K562 (cell line): ENCODE results near the gene ANO8. TPM values are rescaled to one million over a fixed set of nuclear protein-coding genes. Genes with fewer than 3 reads are reported as not detected.

Experiments
- ARHGAP35 ChIP-seq: fragments of 450-650 bp; IDR thresholded peaks from 2 replicates; pipeline ENCODE4 v1.6.1; 2018; ENCODE audit not compliant: partially characterized antibody
- ETV5 ChIP-seq: sonication (generic); formaldehyde crosslinking; IDR thresholded peaks from 2 replicates; pipeline ENCODE4 v1.4.0; 2020; ENCODE audit warnings: low read depth, mild to moderate bottlenecking, missing genetic modification reagents
- HNRNPK ChIP-seq: fragments of 200-400 bp; formaldehyde crosslinking; IDR thresholded peaks from one replicate; pipeline ENCODE4 v1.6.1; 2018; ENCODE audit warnings: mild to moderate bottlenecking, low read depth, low read length; ENCODE audit not compliant: poor library complexity, severe bottlenecking
- KLF16 ChIP-seq: IDR thresholded peaks from 2 replicates; pipeline ENCODE4 v1.6.1; 2016; ENCODE audit warnings: antibody characterized with exemption
- MXI1 ChIP-seq: IDR thresholded peaks from 2 replicates; pipeline ENCODE4 v1.6.1; 2011; ENCODE audit warnings: low read depth, mild to moderate bottlenecking, improper control_type of control experiment, low read length
- MYNN ChIP-seq, 2 experiments: sonication (generic); formaldehyde crosslinking in 1 of 2; IDR thresholded peaks; 2 replicates each; pipeline versions ENCODE4 v1.5.0 to v1.6.1; 2016 to 2020; ENCODE audit warnings: antibody characterized with exemption in 1 of 2, missing genetic modification reagents in 1 of 2
- POLR2B ChIP-seq: fragments of 450-650 bp; IDR thresholded peaks from 2 replicates; pipeline ENCODE4 v1.6.1; 2018; ENCODE audit warnings: low read depth; ENCODE audit not compliant: partially characterized antibody
- TRIM24 ChIP-seq, 2 experiments: fragments of 450-650 bp; IDR thresholded peaks; 2 replicates each; pipeline ENCODE4 v1.6.1; 2016
- ZNF354B ChIP-seq: fragments of 250-450 bp; sonication (Bioruptor Pico); IDR thresholded peaks from 2 replicates; pipeline ENCODE4 v1.4.0; 2020
- polyA plus RNA-seq, 8 experiments: library from polyadenylated mRNA; depleted of rRNA in 4 of 8; stranded (reverse) in 5 of 8; unstranded in 3 of 8; fragments of >200 nt; fragmentation: Nextera tagmentation in 2 of 8; fragmentation: Illumina TruSeq in 1 of 8; extraction: Ambion mirVana in 2 of 8; extraction: Trizol in 1 of 8; gene quantifications; 2 replicates each; pipeline versions ENCODE4 v1.2.1 to v1.2.3, GENCODE V29; 2011 to 2014; ENCODE audit warnings: inconsistent platforms in 1 of 8, missing spikeins in 1 of 8
- total RNA-seq, 7 experiments: library from RNA; depleted of rRNA in 6 of 7; stranded (reverse); fragments of >200 nt in 6 of 7; fragmentation: Illumina TruSeq in 2 of 7; extraction: Trizol in 2 of 7; gene quantifications; 2 replicates each; pipeline versions ENCODE4 v1.2.1 to v1.2.3, GENCODE V29; 2011 to 2021; ENCODE audit warnings: low replicate concordance in 1 of 7
- TF ChIP-seq, protein P1 (sequence below): fragments of 150-350 bp; conservative IDR thresholded peaks from 2 replicates; pipeline ENCODE4 v1.6.1; 2014; ENCODE audit warnings: low read length
- TF ChIP-seq, protein P2 (sequence below): fragments of 450-650 bp; conservative IDR thresholded peaks from 2 replicates; pipeline ENCODE4 v1.6.1; 2016; ENCODE audit warnings: missing genetic modification characterization, low read depth, mild to moderate bottlenecking, missing compliant biosample characterization, moderate library complexity
- TF ChIP-seq, protein P3 (sequence below): sonication (generic); formaldehyde crosslinking; IDR thresholded peaks from 2 replicates; pipeline ENCODE4 v1.4.0; 2020; ENCODE audit warnings: mild to moderate bottlenecking, missing genetic modification reagents
- TF ChIP-seq, protein P4 (sequence below): fragments of 250-450 bp; sonication (Bioruptor Pico); IDR thresholded peaks from 2 replicates; pipeline ENCODE4 v1.4.0; 2020; ENCODE audit warnings: borderline replicate concordance
- TF ChIP-seq, protein P5 (sequence below): fragments of 250-450 bp; sonication (Bioruptor Pico); IDR thresholded peaks from 2 replicates; pipeline ENCODE4 v1.9.0; 2021; ENCODE audit warnings: mild to moderate bottlenecking

The ANO8 gene
- total and polyA plus RNA-seq, 9 of the 15 experiments (the other 6 are each of a cell fraction or from before 2014, with no cell fraction given), result 0.07 to 7.6 (median 2.3) TPM; not detected in 1

DNA sequence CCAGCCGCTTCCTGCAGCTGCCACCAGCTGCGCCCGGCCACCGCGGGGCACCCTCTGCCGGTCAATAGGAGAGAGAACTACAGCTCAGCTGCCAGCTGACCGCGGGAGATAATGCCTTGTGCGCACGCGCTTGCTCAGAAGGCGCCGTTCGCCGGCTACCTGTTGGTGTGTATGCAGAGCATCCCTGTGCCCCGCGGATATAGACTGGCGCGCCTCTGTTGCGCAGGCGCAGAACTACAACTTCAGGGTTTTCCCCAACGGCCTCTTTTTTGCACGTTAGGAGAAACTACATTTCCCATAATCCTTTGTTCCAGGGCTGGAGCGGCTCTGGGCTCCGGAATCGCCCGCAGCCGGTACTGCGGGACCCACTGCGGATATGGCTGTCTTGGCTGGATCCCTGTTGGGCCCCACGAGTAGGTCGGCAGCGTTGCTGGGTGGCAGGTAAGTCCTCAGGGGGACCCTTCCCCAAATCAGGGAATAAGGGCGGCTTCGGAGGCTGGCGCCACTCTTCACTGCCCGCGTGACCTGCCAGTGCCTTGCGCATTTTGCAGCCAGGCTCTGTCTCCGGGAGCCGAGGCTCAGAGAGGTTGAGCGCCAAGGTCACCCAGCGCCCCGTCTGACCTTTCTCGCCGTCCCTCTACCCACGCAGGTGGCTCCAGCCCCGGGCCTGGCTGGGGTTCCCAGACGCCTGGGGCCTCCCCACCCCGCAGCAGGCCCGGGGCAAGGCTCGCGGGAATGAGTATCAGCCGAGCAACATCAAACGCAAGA lies 29.0 kb downstream of the ANO8 start, which contains the start of gene MRPL34 (continued):
- TF ChIP-seq, protein P1, sequence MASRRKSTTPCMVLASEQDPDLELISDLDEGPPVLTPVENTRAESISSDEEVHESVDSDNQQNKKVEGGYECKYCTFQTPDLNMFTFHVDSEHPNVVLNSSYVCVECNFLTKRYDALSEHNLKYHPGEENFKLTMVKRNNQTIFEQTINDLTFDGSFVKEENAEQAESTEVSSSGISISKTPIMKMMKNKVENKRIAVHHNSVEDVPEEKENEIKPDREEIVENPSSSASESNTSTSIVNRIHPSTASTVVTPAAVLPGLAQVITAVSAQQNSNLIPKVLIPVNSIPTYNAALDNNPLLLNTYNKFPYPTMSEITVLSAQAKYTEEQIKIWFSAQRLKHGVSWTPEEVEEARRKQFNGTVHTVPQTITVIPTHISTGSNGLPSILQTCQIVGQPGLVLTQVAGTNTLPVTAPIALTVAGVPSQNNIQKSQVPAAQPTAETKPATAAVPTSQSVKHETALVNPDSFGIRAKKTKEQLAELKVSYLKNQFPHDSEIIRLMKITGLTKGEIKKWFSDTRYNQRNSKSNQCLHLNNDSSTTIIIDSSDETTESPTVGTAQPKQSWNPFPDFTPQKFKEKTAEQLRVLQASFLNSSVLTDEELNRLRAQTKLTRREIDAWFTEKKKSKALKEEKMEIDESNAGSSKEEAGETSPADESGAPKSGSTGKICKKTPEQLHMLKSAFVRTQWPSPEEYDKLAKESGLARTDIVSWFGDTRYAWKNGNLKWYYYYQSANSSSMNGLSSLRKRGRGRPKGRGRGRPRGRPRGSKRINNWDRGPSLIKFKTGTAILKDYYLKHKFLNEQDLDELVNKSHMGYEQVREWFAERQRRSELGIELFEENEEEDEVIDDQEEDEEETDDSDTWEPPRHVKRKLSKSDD, result no peak
- TF ChIP-seq KLF16, result peak; percentile 69
- TF ChIP-seq MYNN (IDR thresholded peaks at IDR 0.05), result peak; percentile 94
- no peak for TF ChIP-seq MYNN (CRISPR knock-in tag; IDR thresholded peaks at IDR 0.05)
- TF ChIP-seq, protein P2, sequence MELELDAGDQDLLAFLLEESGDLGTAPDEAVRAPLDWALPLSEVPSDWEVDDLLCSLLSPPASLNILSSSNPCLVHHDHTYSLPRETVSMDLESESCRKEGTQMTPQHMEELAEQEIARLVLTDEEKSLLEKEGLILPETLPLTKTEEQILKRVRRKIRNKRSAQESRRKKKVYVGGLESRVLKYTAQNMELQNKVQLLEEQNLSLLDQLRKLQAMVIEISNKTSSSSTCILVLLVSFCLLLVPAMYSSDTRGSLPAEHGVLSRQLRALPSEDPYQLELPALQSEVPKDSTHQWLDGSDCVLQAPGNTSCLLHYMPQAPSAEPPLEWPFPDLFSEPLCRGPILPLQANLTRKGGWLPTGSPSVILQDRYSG (tag), result 0 out of 2 replicates have a peak, but pooled peaks have one; percentile 17
- TF ChIP-seq, protein P3, sequence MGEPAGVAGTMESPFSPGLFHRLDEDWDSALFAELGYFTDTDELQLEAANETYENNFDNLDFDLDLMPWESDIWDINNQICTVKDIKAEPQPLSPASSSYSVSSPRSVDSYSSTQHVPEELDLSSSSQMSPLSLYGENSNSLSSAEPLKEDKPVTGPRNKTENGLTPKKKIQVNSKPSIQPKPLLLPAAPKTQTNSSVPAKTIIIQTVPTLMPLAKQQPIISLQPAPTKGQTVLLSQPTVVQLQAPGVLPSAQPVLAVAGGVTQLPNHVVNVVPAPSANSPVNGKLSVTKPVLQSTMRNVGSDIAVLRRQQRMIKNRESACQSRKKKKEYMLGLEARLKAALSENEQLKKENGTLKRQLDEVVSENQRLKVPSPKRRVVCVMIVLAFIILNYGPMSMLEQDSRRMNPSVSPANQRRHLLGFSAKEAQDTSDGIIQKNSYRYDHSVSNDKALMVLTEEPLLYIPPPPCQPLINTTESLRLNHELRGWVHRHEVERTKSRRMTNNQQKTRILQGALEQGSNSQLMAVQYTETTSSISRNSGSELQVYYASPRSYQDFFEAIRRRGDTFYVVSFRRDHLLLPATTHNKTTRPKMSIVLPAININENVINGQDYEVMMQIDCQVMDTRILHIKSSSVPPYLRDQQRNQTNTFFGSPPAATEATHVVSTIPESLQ (CRISPR knock-in tag), result peak; percentile 85
- TF ChIP-seq POLR2B, result peak; percentile 65
- TF ChIP-seq TRIM24 (IDR thresholded peaks at IDR 0.05), result 0 out of 4 replicates have a peak, but pooled peaks of 1 of the 2 experiments have one; percentile 23
- no peak for TF ChIP-seq ARHGAP35
- peak; percentile 51; the same call in 1 of the 2 replicates for TF ChIP-seq ETV5
- TF ChIP-seq MXI1, result peak; percentile 36
- TF ChIP-seq ZNF354B (CRISPR knock-in tag), result no peak
- TF ChIP-seq, protein P4, sequence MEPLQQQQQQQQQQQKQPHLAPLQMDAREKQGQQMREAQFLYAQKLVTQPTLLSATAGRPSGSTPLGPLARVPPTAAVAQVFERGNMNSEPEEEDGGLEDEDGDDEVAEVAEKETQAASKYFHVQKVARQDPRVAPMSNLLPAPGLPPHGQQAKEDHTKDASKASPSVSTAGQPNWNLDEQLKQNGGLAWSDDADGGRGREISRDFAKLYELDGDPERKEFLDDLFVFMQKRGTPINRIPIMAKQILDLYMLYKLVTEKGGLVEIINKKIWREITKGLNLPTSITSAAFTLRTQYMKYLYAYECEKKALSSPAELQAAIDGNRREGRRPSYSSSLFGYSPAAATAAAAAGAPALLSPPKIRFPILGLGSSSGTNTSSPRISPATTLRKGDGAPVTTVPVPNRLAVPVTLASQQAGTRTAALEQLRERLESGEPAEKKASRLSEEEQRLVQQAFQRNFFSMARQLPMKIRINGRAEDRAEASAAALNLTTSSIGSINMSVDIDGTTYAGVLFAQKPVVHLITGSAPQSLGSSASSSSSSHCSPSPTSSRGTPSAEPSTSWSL (CRISPR knock-in tag), result 0 out of 2 replicates have a peak, but pooled peaks have one; percentile 76
- peak; percentile 48 for TF ChIP-seq HNRNPK
- TF ChIP-seq, protein P5, sequence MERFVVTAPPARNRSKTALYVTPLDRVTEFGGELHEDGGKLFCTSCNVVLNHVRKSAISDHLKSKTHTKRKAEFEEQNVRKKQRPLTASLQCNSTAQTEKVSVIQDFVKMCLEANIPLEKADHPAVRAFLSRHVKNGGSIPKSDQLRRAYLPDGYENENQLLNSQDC, result no peak
